GM11168 (cell line): ENCODE measurements around the gene POLR2E.
"Not testable (repeated sequence)": the region's sequence is repeated elsewhere in the genome, so short reads cannot be mapped to it uniquely, and the experiment has no call there.

ENCODE experiments used
- in situ Hi-C: fragments of 300-500 bp; cut with MboI; formaldehyde crosslinking; loops from one replicate; pipeline ENCODE4 v1.12.0; 2022; ENCODE audit warnings: low sequenced_read_pairs; ENCODE audit not compliant: unreplicated experiment

Gene POLR2E

GRCh38 chr19:1094978-1095701 lies at the start of gene POLR2E:
POLR2E (minus strand) TSS chr19:1095375; CDS start chr19:1095315, 60 bp downstream.
- in situ Hi-C loops: no loop called here

- in situ Hi-C loops: no loop called here
These were observed 49.6 kb upstream of the POLR2E start for GRCh38 chr19:1144741-1145140.

- in situ Hi-C loops: no loop called here
These were observed 48.7 kb upstream of the POLR2E start for GRCh38 chr19:1143828-1144399.

GRCh38 chr19:1141944-1142343 lies 46.8 kb upstream of the POLR2E start:
- in situ Hi-C loops: no loop called here

GRCh38 chr19:1140272-1141027 lies 45.3 kb upstream of the POLR2E start:
- in situ Hi-C loops: no loop called here

GRCh38 chr19:1139126-1139525 lies 44.0 kb upstream of the POLR2E start:
- in situ Hi-C loops: no loop called here

GRCh38 chr19:1138121-1138520 lies 42.9 kb upstream of the POLR2E start:
- in situ Hi-C loops: no loop called here

GRCh38 chr19:1136621-1137317 lies 41.6 kb upstream of the POLR2E start:
- in situ Hi-C loops: no loop called here

GRCh38 chr19:1136201-1136600 lies 41.0 kb upstream of the POLR2E start:
- in situ Hi-C loops: no loop called here

- in situ Hi-C loops: no loop called here
These were observed 40.3 kb upstream of the POLR2E start for GRCh38 chr19:1135454-1135853.

GRCh38 chr19:1134431-1134830 lies 39.3 kb upstream of the POLR2E start:
- in situ Hi-C loops: no loop called here

- in situ Hi-C loops: no loop called here
These were observed 38.3 kb upstream of the POLR2E start for GRCh38 chr19:1133471-1133929.

GRCh38 chr19:1132552-1133383 lies 37.6 kb upstream of the POLR2E start:
- in situ Hi-C loops: no loop called here

GRCh38 chr19:1131718-1132551 lies 36.8 kb upstream of the POLR2E start:
- in situ Hi-C loops: no loop called here

GRCh38 chr19:1130771-1131717 lies 35.9 kb upstream of the POLR2E start:
- in situ Hi-C loops: no loop called here

- in situ Hi-C loops: no loop called here
These were observed 34.4 kb upstream of the POLR2E start for GRCh38 chr19:1129535-1129934.

GRCh38 chr19:1129084-1129483 lies 33.9 kb upstream of the POLR2E start:
- in situ Hi-C loops: not testable (repeated sequence)

GRCh38 chr19:1128106-1128505 lies 32.9 kb upstream of the POLR2E start:
- in situ Hi-C loops: no loop called here
